GM12878 (cell line): ENCODE results near the gene TBC1D5.

ENCODE experiments used
- BMI1 ChIP-seq: fragments of 450-650 bp; IDR thresholded peaks from 2 replicates; pipeline ENCODE4 v1.6.1; 2016; ENCODE audit warnings: mild to moderate bottlenecking, moderate library complexity, borderline replicate concordance
- BRCA1 ChIP-seq: IDR thresholded peaks from 2 replicates; pipeline ENCODE4 v1.6.1; 2011; ENCODE audit warnings: low read depth, low read length, improper control_type of control experiment
- CHD2 ChIP-seq: IDR thresholded peaks from 2 replicates; pipeline ENCODE4 v1.6.1; 2011; ENCODE audit warnings: low read depth, low read length, improper control_type of control experiment, borderline replicate concordance
- CREB1 ChIP-seq: IDR thresholded peaks from 2 replicates; pipeline ENCODE4 v1.6.1; 2012; ENCODE audit warnings: low read depth, mild to moderate bottlenecking, inconsistent platforms
- EZH2 ChIP-seq: IDR thresholded peaks from 2 replicates; pipeline ENCODE4 v1.6.1; 2012; ENCODE audit warnings: low read depth, mild to moderate bottlenecking, control low read depth, inconsistent platforms, low read length, borderline replicate concordance; ENCODE audit not compliant: control insufficient read depth
- POLR2AphosphoS5 ChIP-seq: IDR thresholded peaks from 2 replicates; pipeline ENCODE4 v1.6.1; 2011; ENCODE audit warnings: mild to moderate bottlenecking, low read length, inconsistent platforms
- RCOR1 ChIP-seq: conservative IDR thresholded peaks from 2 replicates; pipeline ENCODE4 v1.6.1; 2012; ENCODE audit warnings: low read depth, low read length, improper control_type of control experiment
- SMC3 ChIP-seq: IDR thresholded peaks from 2 replicates; pipeline ENCODE4 v1.6.1; 2011; ENCODE audit warnings: low read length, improper control_type of control experiment, borderline replicate concordance
- SREBF1 ChIP-seq: IDR thresholded peaks from 2 replicates; pipeline ENCODE4 v1.6.1; 2012; ENCODE audit warnings: mild to moderate bottlenecking, low read length
- ZNF24 ChIP-seq: fragments of 450-650 bp; IDR thresholded peaks from 2 replicates; pipeline ENCODE4 v1.6.1; 2017; ENCODE audit warnings: antibody characterized with exemption, mild to moderate bottlenecking
- TF ChIP-seq, protein P1 (sequence below), 3 experiments: IDR thresholded peaks in 2 of 3; conservative IDR thresholded peaks in 1 of 3; 2 replicates each; pipeline ENCODE4 v1.5.1; 2011; ENCODE audit warnings: low read depth in 3 of 3, low read length in 3 of 3, mild to moderate bottlenecking in 3 of 3, control low read depth in 2 of 3, moderate library complexity in 2 of 3, inconsistent platforms in 1 of 3, mixed read lengths in 1 of 3; ENCODE audit not compliant: control insufficient read depth in 2 of 3, insufficient read depth in 1 of 3; ENCODE audit errors: extremely low read depth in 1 of 3
- TF ChIP-seq, protein P2 (sequence below): IDR thresholded peaks from 2 replicates; pipeline ENCODE4 v1.6.1; 2012; ENCODE audit warnings: low read depth, low read length, improper control_type of control experiment

DNA sequence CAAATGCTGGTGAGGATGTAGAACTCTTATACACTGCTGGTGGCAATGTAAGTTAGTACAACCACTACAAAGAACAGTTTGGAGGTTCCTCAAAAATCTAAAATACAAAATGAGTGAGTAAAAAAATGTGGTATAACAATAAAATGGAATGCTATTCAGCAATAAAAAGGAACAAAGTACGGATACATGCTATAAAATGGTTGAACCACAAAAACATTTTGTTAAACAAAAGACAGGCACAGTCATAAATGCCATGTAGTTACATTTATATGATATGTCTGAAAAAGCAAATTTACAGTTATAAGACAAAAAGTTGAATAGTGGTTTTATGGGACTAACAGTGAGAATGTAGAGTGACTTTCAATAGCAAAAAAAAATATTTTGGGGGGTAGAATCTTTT lies 285.8 kb downstream of the TBC1D5 start:
- TF ChIP-seq, protein P1, sequence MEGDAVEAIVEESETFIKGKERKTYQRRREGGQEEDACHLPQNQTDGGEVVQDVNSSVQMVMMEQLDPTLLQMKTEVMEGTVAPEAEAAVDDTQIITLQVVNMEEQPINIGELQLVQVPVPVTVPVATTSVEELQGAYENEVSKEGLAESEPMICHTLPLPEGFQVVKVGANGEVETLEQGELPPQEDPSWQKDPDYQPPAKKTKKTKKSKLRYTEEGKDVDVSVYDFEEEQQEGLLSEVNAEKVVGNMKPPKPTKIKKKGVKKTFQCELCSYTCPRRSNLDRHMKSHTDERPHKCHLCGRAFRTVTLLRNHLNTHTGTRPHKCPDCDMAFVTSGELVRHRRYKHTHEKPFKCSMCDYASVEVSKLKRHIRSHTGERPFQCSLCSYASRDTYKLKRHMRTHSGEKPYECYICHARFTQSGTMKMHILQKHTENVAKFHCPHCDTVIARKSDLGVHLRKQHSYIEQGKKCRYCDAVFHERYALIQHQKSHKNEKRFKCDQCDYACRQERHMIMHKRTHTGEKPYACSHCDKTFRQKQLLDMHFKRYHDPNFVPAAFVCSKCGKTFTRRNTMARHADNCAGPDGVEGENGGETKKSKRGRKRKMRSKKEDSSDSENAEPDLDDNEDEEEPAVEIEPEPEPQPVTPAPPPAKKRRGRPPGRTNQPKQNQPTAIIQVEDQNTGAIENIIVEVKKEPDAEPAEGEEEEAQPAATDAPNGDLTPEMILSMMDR (IDR thresholded peaks at IDR 0.05 in 2 of 3, conservative IDR thresholded peaks at IDR 0.05 in 1 of 3; ENCODE audit: control insufficient read depth in 2 of 3, extremely low read depth in 1 of 3, insufficient read depth in 1 of 3, low read depth in 3 of 3, low read length in 3 of 3) = no peak
- TF ChIP-seq EZH2 (no peak), BMI1 (no peak), SREBF1 (no peak), SMC3 (no peak), ZNF24 (no peak), BRCA1 (no peak), CREB1 (no peak), POLR2AphosphoS5 (no peak), CHD2 (no peak), RCOR1 (no peak)
- TF ChIP-seq, protein P2, sequence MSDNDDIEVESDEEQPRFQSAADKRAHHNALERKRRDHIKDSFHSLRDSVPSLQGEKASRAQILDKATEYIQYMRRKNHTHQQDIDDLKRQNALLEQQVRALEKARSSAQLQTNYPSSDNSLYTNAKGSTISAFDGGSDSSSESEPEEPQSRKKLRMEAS = no peak
